GM18526 (cell line): ENCODE results near the gene S100A9.

ENCODE experiments used
- POLR2A ChIP-seq: IDR thresholded peaks from 3 replicates; pipeline ENCODE4 v1.6.1; 2011; ENCODE audit not compliant: insufficient read length; ENCODE audit errors: extremely low read depth

S100A9 gene

GRCh38 chr1:153392822-153393221 lies 35.2 kb downstream of the S100A9 start:
- no peak for TF ChIP-seq POLR2A

DNA sequence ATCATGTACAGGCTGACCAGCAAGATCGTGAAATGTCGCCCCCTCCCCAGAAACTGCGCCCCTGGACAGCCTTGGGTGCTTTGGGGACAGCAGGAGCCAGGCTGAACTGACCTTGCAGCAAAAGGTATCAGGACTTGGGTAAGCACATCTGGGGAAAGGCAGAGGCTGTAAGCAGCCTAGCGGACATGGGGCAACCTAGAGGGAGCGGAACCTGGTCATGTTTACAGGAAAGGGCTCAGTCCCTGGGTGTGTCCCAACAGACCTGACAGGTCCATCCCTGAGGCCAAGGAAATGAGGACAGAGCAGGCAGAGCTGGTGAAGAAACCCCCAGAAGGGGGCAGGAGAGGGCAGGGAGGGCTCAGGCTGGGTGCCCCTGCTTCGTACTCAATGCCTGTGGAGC lies 36.3 kb downstream of the S100A9 start:
- TF ChIP-seq POLR2A = no peak

GRCh38 chr1:153394391-153394790 lies 36.7 kb downstream of the S100A9 start:
- no peak for TF ChIP-seq POLR2A

DNA sequence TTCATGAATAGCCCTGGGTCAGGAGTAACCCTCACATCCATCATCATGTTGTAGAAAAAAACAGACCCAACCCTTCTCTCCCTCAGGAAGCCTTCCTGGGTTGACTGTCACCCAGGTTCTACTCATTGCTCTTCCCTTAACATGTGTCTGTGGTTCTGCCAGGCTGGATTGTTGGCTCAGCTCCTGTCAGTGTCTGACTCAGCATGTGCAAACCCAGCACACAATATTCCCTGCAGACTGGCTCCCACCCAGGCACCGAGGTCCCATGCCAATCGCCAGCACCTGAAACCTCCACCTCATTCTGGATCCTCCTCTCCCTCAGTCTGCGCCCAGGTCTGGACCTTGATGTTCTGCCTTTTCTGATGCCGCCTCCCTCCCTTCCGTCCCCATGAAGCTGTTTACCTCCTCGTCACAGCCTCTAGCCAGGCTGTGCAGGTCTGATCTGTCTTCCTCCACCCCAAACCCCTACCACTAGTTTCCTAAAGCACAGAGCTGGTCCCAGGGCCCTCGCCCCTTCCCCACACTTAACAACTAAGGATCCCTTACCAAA lies 37.6 kb downstream of the S100A9 start:
- no peak for TF ChIP-seq POLR2A

GRCh38 chr1:153395776-153396175 lies 38.1 kb downstream of the S100A9 start:
- no peak for TF ChIP-seq POLR2A

DNA sequence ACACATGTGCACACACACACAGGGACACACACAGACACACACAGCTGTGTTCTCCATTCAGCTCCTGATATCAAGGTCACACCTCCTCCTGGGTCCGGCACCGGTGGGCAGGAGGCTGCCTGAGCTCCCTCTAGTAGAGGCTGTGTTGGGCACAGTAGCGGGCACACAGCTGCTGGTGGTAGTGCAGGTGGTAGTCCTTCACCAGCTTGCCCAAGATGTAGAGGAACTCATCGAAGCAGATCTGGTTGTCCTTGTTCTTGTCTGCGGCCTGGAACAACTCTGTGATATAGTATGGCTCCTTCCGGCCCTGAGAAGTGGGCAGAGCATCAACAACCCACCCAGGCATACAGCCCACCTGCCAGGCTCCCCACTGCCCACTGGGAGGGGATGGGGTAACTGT lies 38.8 kb downstream of the S100A9 start:
- no peak for TF ChIP-seq POLR2A

- TF ChIP-seq POLR2A = no peak
These were observed 39.6 kb downstream of the S100A9 start for GRCh38 chr1:153397051-153397923.

GRCh38 chr1:153397924-153398651 lies 40.4 kb downstream of the S100A9 start:
- no peak for TF ChIP-seq POLR2A

DNA sequence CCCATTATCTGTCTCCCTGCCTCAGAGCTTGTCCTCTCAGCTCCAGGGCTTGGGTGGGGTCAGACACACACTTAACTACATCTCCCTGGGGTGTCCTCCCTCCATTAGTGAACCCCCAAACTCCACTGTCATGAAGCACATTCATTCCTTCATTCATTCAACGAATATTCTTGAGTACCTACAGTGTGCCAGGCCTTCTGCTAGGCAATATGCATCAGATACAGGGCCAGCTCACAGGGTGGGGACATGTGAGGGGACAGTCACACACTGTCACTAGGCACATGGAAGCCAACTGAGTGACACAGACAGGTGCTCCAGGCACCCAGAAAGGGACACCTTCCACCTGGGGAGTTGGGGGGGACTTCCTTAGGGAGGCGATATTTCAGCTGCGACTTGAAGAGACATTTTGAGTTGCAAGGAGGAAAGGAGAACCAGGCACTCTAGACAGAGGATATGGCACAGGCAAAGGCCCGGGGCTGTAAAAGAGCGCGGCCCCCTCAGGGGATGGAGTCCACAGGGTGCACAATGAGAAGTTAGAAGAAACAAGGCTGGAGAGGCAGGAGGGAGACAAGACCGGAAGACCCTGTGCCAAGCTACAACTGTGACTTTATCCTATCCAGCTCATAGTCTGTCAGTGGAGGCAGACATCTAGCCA lies 41.9 kb downstream of the S100A9 start:
- no peak for TF ChIP-seq POLR2A

DNA sequence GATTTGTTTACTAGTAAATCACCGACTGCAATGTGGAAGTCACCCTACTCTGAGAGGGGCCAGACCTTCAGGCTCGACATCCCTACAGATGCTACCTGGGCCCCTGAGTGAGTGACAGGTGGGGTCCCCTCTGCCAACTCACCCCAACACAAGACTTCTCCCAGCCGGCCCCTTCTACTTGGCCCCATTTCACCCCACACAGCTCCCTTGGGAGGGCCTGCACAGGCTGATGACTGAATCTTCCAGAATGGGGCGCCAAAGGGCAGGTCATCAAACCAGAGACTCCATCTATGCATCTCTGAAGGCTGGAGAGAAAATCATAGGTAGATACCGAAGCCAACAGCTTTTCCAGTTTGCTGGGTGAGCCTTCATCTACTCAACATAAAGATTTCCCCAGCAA lies 42.6 kb downstream of the S100A9 start:
- TF ChIP-seq POLR2A = no peak

DNA sequence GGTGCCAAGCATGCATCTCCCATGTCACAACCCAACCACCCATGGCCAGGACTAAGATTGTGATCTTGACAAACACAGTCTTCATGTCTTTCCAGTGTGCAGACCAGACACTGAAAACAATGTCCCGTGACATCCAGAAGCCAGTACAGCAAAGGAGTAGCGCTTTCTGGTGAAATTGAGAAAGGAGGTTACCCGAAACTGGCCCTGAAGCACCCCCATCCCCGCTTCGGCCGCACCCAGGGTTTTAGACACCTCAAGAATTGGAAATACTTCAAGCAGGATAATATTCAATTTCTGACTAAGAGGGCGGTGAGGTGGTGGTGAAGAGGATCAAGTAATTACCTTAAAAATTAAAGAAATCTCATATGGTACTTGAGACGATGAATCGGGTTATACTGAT lies 43.8 kb downstream of the S100A9 start:
- TF ChIP-seq POLR2A = no peak

GRCh38 chr1:153402226-153402625 lies 44.6 kb downstream of the S100A9 start:
- no peak for TF ChIP-seq POLR2A

- no peak for TF ChIP-seq POLR2A
These were observed 45.9 kb downstream of the S100A9 start for GRCh38 chr1:153403421-153404085.

- TF ChIP-seq POLR2A = no peak
These were observed 46.5 kb downstream of the S100A9 start for GRCh38 chr1:153404086-153404635.

DNA sequence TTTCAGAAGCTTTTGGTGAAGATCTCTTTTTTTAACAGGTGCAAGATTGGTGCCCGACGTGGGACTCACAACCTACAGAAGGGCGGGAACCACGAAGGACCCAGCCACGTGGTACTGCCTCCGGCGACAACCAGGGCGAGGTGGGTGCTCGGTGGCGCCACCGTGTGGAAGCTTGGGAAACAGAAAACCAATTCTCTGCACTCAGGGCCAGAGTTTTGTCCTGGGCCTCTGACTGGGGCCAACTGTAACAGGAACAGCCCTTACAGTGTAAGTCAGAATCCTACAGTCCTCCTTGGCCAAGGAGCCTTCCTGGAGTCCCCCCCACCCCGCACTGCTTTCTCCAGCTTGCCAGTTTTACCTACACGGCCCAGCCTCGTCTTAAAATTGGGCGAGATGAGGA lies 47.1 kb downstream of the S100A9 start:
- TF ChIP-seq POLR2A = no peak
